SK-N-SH (cell line): ENCODE data around the gene NELFB. TPM values are rescaled to one million over a fixed set of nuclear protein-coding genes. Genes with fewer than 3 reads are reported as not detected.

Experiments
- CTCF ChIA-PET: fragments of 300-600, 350-600 bp; formaldehyde crosslinking; extraction: SDS; loops from one replicate; lab custom pipeline; 2021; lab: Yijun Ruan, JAX
- POLR2A ChIA-PET: fragments of 350-600 bp; sonication (Branson Sonifier 250); formaldehyde crosslinking; extraction: SDS; loops from one replicate; lab custom pipeline; 2020; ENCODE audit warnings: antibody characterized with exemption, inconsistent platforms; lab: Yijun Ruan, JAX
- DNase-seq: peaks from one replicate; pipeline ENCODE4 v3.0.0; 2012
- H2AFZ ChIP-seq: fragments of 200-600 bp; sonication (generic); 2 replicates; pipeline ENCODE4 v1.8.1; 2016; ENCODE audit warnings: antibody characterized with exemption, mild to moderate bottlenecking, low read depth
- H3F3A ChIP-seq: fragments of 200-600 bp; sonication (generic); replicated peaks from 2 replicates; pipeline ENCODE3; 2016; ENCODE audit warnings: antibody characterized with exemption, mild to moderate bottlenecking; ENCODE audit not compliant: insufficient read depth
- H3K27ac ChIP-seq, 2 experiments: fragments of 200-500 bp in 1 of 2; fragments of 200-600 bp in 1 of 2; sonication (Bioruptor generic) in 1 of 2; sonication (generic), shearing (Covaris generic) in 1 of 2; 2 replicates each; pipeline versions ENCODE4 v1.5.1 to v1.6.1; 2014 to 2016; ENCODE audit warnings: low read depth in 2 of 2, inconsistent platforms in 1 of 2, low read length in 1 of 2, mild to moderate bottlenecking in 1 of 2, mixed read lengths in 1 of 2
- H3K27me3 ChIP-seq: fragments of 200-600 bp; sonication (generic), shearing (Covaris generic); 2 replicates; pipeline ENCODE4 v1.6.1; 2016; ENCODE audit warnings: mixed run types; ENCODE audit not compliant: insufficient read depth
- H3K36me3 ChIP-seq, 2 experiments: fragments of 200-500 bp in 1 of 2; fragments of 200-600 bp in 1 of 2; sonication (Bioruptor generic) in 1 of 2; sonication (generic) in 1 of 2; replicated peaks in 1 of 2; 2 replicates each; pipeline versions ENCODE3 to v1.5.1; 2014 to 2016; ENCODE audit warnings: low read length in 1 of 2, mild to moderate bottlenecking in 1 of 2; ENCODE audit not compliant: insufficient read depth in 2 of 2, control insufficient read depth in 1 of 2
- H3K4me1 ChIP-seq, 2 experiments: fragments of 200-500 bp in 1 of 2; fragments of 200-600 bp in 1 of 2; sonication (Bioruptor generic) in 1 of 2; sonication (generic), shearing (Covaris generic) in 1 of 2; 2 replicates each; pipeline versions ENCODE4 v1.5.1 to v1.6.1; 2014 to 2016; ENCODE audit warnings: low read depth in 1 of 2, low read length in 1 of 2, mixed run types in 1 of 2; ENCODE audit not compliant: insufficient read depth in 2 of 2, control insufficient read depth in 1 of 2
- H3K4me2 ChIP-seq: fragments of 200-600 bp; sonication (generic), shearing (Covaris generic); 2 replicates; pipeline ENCODE4 v1.6.1; 2017; ENCODE audit warnings: mixed run types
- H3K4me3 ChIP-seq, 2 experiments: fragments of 200-500 bp in 1 of 2; fragments of 200-600 bp in 1 of 2; sonication (Bioruptor generic) in 1 of 2; sonication (generic), shearing (Covaris generic) in 1 of 2; 2 replicates each; pipeline versions ENCODE4 v1.5.1 to v1.8.1; 2014 to 2016; ENCODE audit warnings: low read depth in 2 of 2, inconsistent platforms in 1 of 2, low read length in 1 of 2, mild to moderate bottlenecking in 1 of 2, mixed read lengths in 1 of 2, moderate library complexity in 1 of 2
- H3K79me2 ChIP-seq: fragments of 200-600 bp; sonication (generic); 2 replicates; pipeline ENCODE4 v1.8.1; 2017; ENCODE audit warnings: mild to moderate bottlenecking; ENCODE audit not compliant: insufficient read depth
- H3K9ac ChIP-seq: fragments of 200-600 bp; sonication (generic); 2 replicates; pipeline ENCODE4 v1.6.1; 2017; ENCODE audit warnings: mixed run types
- H3K9me2 ChIP-seq: fragments of 200-600 bp; sonication (generic); 2 replicates; pipeline ENCODE4 v1.6.1; 2017; ENCODE audit warnings: mixed run types
- H3K9me3 ChIP-seq: fragments of 200-600 bp; sonication (generic); 2 replicates; pipeline ENCODE4 v1.6.1; 2017; ENCODE audit warnings: mixed run types, mild to moderate bottlenecking, moderate library complexity
- H4K20me1 ChIP-seq: fragments of 200-600 bp; sonication (generic); 2 replicates; pipeline ENCODE4 v1.6.1; 2017; ENCODE audit warnings: mild to moderate bottlenecking, mixed run types; ENCODE audit not compliant: insufficient read depth
- ELF1 ChIP-seq: IDR thresholded peaks from 2 replicates; pipeline ENCODE4 v1.4.0; 2012
- EZH2phosphoT487 ChIP-seq: fragments of 200-600 bp; sonication (generic); IDR thresholded peaks from 2 replicates; pipeline ENCODE4 v1.6.1; 2017; ENCODE audit warnings: low read depth, mixed run types, mild to moderate bottlenecking, antibody characterized with exemption, moderate library complexity, borderline replicate concordance
- GATA2 ChIP-seq: sonication (generic); formaldehyde crosslinking; IDR thresholded peaks from 2 replicates; pipeline ENCODE4 v1.5.0; 2020; ENCODE audit warnings: mild to moderate bottlenecking, missing genetic modification reagents
- RAD21 ChIP-seq: IDR thresholded peaks from 2 replicates; pipeline ENCODE4 v1.6.1; 2012; ENCODE audit warnings: mild to moderate bottlenecking, low read length
- RCOR1 ChIP-seq: fragments of 150-350 bp; IDR thresholded peaks from 2 replicates; pipeline ENCODE4 v1.6.1; 2017; ENCODE audit warnings: antibody characterized with exemption, low read length
- RFX5 ChIP-seq: IDR thresholded peaks from 2 replicates; pipeline ENCODE4 v1.6.1; 2012; ENCODE audit warnings: mild to moderate bottlenecking, improper control_type of control experiment, low read length
- RXRA ChIP-seq: IDR thresholded peaks from 2 replicates; pipeline ENCODE4 v1.4.0; 2012; ENCODE audit warnings: low read depth, mild to moderate bottlenecking, borderline replicate concordance
- SMC3 ChIP-seq: IDR thresholded peaks from 2 replicates; pipeline ENCODE4 v1.6.1; 2012; ENCODE audit warnings: low read depth, low read length, improper control_type of control experiment
- TCF12 ChIP-seq: IDR thresholded peaks from 2 replicates; pipeline ENCODE4 v1.4.0; 2012
- YY1 ChIP-seq: IDR thresholded peaks from 2 replicates; pipeline ENCODE4 v1.4.0; 2012; ENCODE audit warnings: low read depth, mild to moderate bottlenecking
- WGBS: methylation state at CpG from one replicate; pipeline ENCODE4 v1.1.6; 2017; ENCODE audit warnings: low lambda C conversion rate; 5-methylcytosine and 5-hydroxymethylcytosine counted together
- polyA plus RNA-seq, 3 experiments: library from polyadenylated mRNA; depleted of rRNA; stranded (reverse); fragments of >200 nt; gene quantifications; 2 replicates each; pipeline ENCODE4 v1.2.3, GENCODE V29; 2012
- TF ChIP-seq, protein P1 (sequence below): fragments of 200-600 bp; sonication (generic); IDR thresholded peaks from 2 replicates; pipeline ENCODE4 v1.6.1; 2017; ENCODE audit warnings: antibody characterized with exemption, mild to moderate bottlenecking, moderate library complexity
- TF ChIP-seq, protein P2 (sequence below): IDR thresholded peaks from 2 replicates; pipeline ENCODE4 v1.4.0; 2012; ENCODE audit warnings: low read depth, borderline replicate concordance

Gene NELFB
- polyA plus RNA-seq, 1 of the 3 experiments (the other 2 are of a cell fraction), result 62.7 TPM

DNA sequence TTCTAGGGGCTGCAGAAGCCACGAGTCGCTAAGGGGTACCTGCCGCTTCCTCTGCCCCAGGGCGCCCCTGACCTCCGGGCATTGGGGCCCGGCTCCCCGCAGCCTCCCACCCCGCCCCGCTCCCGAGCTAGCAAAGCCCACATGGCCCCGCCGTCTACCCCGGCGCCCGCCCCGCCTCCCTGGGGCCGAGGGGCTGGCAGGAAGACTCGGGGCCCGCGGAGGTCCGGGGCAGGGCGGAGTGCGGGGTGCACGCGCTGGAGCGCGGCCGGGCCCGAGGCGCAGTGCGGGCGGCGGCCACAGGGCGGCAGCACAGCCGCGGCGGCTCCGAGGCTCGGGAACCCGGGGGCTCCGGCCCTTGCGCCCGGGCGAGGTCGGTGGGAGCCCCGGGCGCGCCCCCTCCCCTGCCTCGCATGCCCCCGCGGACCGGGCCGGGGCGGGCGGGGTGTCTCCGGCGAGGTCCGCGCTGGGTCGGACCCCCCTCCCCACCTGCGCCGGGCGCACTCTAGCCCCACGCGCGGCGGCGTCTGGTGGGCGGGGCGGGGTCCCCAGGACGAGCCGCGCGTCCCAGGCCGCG lies 40.2 kb downstream of the NELFB start:
- TF ChIP-seq, protein P1, sequence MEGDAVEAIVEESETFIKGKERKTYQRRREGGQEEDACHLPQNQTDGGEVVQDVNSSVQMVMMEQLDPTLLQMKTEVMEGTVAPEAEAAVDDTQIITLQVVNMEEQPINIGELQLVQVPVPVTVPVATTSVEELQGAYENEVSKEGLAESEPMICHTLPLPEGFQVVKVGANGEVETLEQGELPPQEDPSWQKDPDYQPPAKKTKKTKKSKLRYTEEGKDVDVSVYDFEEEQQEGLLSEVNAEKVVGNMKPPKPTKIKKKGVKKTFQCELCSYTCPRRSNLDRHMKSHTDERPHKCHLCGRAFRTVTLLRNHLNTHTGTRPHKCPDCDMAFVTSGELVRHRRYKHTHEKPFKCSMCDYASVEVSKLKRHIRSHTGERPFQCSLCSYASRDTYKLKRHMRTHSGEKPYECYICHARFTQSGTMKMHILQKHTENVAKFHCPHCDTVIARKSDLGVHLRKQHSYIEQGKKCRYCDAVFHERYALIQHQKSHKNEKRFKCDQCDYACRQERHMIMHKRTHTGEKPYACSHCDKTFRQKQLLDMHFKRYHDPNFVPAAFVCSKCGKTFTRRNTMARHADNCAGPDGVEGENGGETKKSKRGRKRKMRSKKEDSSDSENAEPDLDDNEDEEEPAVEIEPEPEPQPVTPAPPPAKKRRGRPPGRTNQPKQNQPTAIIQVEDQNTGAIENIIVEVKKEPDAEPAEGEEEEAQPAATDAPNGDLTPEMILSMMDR, result peak; percentile 26; the same call in 1 of the 2 replicates
- TF ChIP-seq RFX5 (no peak), SMC3 (peak; percentile 61), RAD21 (peak; percentile 37)
- Histone ChIP-seq H3K4me2 (peak overlapping the region; percentile 71), H3K9me2 (no peaks in the 10 kb centered on the region), H3K4me3 (peak overlapping the region; percentile 37 to 52; a peak in 3 of 4 replicates), H4K20me1 (no peaks in the 10 kb centered on the region), H3F3A (peaks cover 3% of the 10 kb centered on the region), H3K36me3 (no peaks in the 10 kb centered on the region), H3K27me3 (no peaks in the 10 kb centered on the region), H3K4me1 (peaks cover 0 to 23% of the 10 kb centered on the region in 2 experiments; a peak in 2 of 4 replicates), H3K9me3 (no peaks in the 10 kb centered on the region), H3K27ac (peak overlapping the region in 1 of 2 experiments; percentile 28; a peak in 1 of 4 replicates), H3K79me2 (no peaks in the 10 kb centered on the region), H3K9ac (no peak overlapping the region), H2AFZ (no peak overlapping the region)
- ChIA-PET POLR2A (no interaction called here), CTCF (interaction anchor here (0.6 to 3.1 kb wide), 14 partner anchors 7 to 326 kb away, joined by 3 to 14 read pairs (median 4); partner anchors contain the start of genes EXD3, NRARP and TOR4A)
- DNase-seq, result peak; percentile 97
- WGBS, result 0% methylated on average over 2 of the region's 76 CpGs

DNA sequence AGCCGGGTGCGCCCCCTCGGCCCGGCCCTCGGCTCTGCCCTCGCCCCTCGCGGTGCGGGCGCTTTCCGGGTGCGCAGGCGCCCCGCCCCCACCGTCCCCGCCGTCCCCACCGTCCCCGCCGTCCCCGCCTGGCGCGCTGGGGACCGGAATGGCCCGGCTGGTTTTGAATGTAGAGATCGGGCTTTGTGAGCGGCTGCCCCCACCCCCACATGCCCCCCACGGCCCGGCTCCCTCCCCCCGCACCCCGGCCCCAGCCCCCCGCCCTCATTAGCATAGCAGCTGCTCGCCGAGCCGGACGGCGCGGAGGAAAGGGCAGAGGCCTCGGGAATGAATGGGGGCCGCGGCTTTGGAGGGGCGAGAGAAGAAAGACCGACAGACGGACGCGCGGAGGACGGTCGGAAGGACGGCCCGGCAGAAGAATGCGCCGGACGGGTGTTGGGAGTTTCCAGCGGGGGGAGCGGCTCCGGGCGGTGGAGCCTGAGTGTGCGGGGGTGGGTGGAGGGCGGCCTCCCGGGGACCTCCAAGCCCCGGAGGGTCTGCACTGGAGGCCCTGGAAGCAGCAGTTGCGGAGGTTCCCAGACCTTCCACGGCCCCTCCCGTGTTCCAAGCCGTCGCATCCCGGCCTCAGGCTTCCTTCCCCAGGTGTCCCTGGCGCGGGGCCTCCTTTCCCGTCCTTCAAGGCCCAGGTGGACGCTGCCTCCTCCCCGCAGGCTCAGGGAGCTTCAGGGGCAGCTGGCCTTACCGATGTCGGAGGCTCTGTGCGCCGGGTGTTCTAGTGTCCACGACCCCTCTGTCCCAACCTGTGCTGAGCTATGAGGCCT lies 40.9 kb downstream of the NELFB start:
- Histone ChIP-seq H2AFZ (no peak overlapping the region), H3K9ac (no peak overlapping the region), H3K9me3 (no peaks in the 10 kb centered on the region), H3K4me2 (no peak overlapping the region), H3K4me1 (peaks cover 0 to 23% of the 10 kb centered on the region in 2 experiments; a peak in 2 of 4 replicates), H3K36me3 (no peaks in the 10 kb centered on the region), H3K79me2 (no peaks in the 10 kb centered on the region), H3K27me3 (no peaks in the 10 kb centered on the region), H4K20me1 (no peaks in the 10 kb centered on the region), H3K9me2 (no peaks in the 10 kb centered on the region), H3K4me3 (peak overlapping the region; percentile 37 to 52; a peak in 2 of 4 replicates), H3K27ac (peak overlapping the region in 1 of 2 experiments; percentile 70; a peak in 2 of 4 replicates)
- POLR2A ChIA-PET, result interaction anchor here (1.2 kb wide), 1 partner anchor 55 kb away, joined by 4 read pairs; the partner anchor contains the start of gene TUBB4B
- CTCF ChIA-PET, result interaction anchor here (1.1 to 2.2 kb wide), 8 partner anchors 9 to 325 kb away, joined by 3 to 14 read pairs (median 5); partner anchors contain the start of genes EXD3 and TOR4A
- TF ChIP-seq TCF12 (no peak), RCOR1 (no peak), YY1 (no peak), RXRA (no peak), EZH2phosphoT487 (no peak), ELF1 (no peak), GATA2 (CRISPR knock-in tag) (no peak)
- TF ChIP-seq, protein P2, sequence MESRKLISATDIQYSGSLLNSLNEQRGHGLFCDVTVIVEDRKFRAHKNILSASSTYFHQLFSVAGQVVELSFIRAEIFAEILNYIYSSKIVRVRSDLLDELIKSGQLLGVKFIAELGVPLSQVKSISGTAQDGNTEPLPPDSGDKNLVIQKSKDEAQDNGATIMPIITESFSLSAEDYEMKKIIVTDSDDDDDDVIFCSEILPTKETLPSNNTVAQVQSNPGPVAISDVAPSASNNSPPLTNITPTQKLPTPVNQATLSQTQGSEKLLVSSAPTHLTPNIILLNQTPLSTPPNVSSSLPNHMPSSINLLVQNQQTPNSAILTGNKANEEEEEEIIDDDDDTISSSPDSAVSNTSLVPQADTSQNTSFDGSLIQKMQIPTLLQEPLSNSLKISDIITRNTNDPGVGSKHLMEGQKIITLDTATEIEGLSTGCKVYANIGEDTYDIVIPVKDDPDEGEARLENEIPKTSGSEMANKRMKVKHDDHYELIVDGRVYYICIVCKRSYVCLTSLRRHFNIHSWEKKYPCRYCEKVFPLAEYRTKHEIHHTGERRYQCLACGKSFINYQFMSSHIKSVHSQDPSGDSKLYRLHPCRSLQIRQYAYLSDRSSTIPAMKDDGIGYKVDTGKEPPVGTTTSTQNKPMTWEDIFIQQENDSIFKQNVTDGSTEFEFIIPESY, result no peak
- TF ChIP-seq, all 33 proteins: peak for 0
- WGBS, result 64% methylated on average over 39 of the region's 78 CpGs
- H3F3A ChIP-seq, result peaks cover 4% of the 10 kb centered on the region
- DNase-seq, result peak; percentile 76
